HEK293T (cell line): Measurements from ENCODE around the gene S100B.

Source experiments
- ARNT ChIP-seq: fragments of 450-650 bp; IDR thresholded peaks from 2 replicates; pipeline ENCODE4 v1.6.1; 2017; ENCODE audit warnings: mild to moderate bottlenecking
- ELF4 ChIP-seq: fragments of 450-650 bp; IDR thresholded peaks from 2 replicates; pipeline ENCODE4 v1.6.1; 2017; ENCODE audit warnings: antibody characterized with exemption
- FOXA1 ChIP-seq: fragments of 450-650 bp; IDR thresholded peaks from 2 replicates; pipeline ENCODE4 v1.6.1; 2016; ENCODE audit warnings: mild to moderate bottlenecking
- FOXM1 ChIP-seq: fragments of 450-650 bp; IDR thresholded peaks from 2 replicates; pipeline ENCODE4 v1.6.1; 2017; ENCODE audit warnings: mild to moderate bottlenecking, borderline replicate concordance
- L3MBTL2 ChIP-seq: fragments of 450-650 bp; conservative IDR thresholded peaks from 2 replicates; pipeline ENCODE4 v1.6.1; 2016; ENCODE audit warnings: mild to moderate bottlenecking
- SP1 ChIP-seq: fragments of 450-650 bp; IDR thresholded peaks from 2 replicates; pipeline ENCODE4 v1.6.1; 2017
- ZNF384 ChIP-seq: fragments of 450-650 bp; IDR thresholded peaks from 2 replicates; pipeline ENCODE4 v1.6.1; 2016

DNA sequence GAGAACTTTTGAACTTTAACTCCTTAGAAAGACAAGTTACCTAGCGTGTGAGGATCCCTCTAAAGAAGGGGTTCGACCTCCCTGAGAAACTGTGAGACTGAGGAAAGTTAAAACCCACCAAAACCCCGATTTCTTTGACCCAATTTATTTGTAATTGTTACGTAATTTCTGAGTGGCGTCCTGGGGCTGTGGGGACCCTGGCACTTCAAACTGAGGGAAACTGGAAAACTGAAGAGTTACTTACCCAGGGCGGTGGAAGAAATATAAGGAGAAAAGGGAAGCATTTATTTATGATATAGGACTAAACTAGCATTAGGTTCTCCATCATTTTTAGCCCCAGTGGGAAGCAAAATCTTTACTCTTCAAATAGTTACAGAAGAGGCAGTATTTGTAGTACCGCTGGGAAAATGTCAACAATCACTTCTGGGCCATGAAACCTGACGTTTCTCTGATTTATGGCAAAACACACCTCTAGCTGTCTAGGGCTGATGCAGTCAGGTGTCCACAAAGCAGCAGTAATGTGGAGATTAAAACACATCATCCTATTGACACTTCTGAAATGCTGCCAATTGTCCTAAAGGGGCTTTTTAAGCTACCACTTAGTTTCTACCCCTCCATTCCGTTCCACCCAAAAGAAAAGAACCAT lies 430 bp downstream of the S100B start:
- TF ChIP-seq L3MBTL2, result no peak
- TF ChIP-seq ZNF384, result no peak
- TF ChIP-seq ARNT, result no peak
- TF ChIP-seq FOXA1, result no peak
- TF ChIP-seq FOXM1, result no peak
- TF ChIP-seq SP1, result no peak
- no peak for TF ChIP-seq ELF4
